ENCODE results near the gene YTHDF2.

YTHDF2 gene

DNA sequence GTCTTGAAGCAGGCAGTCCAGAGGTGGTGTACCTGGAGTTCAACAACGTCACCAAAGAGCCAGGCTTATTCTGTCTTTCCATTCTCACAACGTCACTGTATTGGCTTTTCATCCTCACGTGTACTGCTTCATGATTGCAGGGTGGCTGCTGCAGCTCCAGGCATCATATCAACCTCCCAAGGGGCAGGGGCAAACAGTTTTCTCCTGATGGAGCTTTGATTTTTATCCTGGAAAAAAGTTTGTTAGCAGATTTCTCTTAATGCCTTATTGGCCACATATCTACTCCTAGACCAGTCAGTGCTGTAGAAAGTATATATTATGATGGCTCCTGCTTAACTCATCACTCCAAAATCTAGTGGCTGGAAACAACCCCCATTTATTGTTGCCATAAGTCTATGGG is 66.9 kb downstream of the YTHDF2 start:
- DNase-seq: no peak

DNA sequence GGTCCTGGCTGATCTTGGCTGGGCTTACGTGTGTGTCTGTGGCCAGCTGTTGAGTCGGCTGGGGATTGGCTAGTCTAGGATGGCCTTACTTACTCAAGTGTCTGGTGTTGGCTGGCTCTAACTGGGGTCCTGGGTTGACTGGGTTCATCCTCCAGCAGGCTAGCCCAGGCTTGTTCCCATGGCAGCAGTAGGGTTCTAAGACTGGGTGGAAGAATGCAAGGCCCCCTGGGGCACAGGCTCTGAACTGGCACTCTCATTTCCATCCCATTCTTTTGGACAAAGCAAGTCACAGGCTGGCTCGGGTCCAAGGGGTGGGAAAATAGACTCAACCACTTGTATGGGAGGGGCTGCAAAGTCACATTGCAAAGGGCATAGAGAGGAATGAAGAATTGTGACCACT is 67.3 kb downstream of the YTHDF2 start:
- DNase-seq: no peak

DNA sequence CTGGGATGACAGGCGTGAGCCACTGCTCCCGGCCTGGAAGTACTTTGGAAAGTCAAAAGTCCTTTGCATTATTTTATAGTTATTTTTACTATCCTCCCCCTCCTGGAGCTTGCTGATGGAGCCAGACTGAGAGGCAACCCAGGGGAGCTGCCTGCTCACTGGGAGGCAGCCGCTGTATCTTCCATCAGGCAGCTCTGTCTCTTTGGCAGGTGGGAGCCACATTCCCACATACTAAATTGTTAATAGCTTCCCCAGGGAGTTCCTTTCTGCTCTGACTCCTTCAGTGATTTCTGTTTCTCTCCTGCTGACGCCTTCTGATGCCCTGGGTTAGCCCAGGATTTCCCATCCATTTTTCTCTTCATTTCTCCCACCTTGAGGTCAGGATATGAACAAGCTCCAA is 70.3 kb downstream of the YTHDF2 start:
- DNase-seq: no peak

DNA sequence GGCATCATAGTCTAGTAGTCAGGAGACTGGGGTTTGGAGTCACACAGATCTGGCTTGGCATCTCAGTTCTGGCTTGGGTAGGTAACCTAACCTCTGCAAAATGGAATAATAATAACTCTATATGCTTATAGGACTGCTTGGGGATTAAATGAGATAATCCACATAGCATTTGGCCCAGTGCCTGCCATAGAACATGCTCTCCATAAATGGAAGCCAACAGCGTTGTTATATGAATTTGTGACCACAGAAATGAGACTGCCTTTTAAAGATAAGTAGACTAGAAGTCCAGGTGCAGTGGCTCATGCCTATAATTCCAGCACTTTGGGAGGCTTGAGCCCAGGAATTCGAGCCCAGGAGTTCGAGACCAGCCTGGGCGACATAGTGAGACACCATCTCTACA is 71.2 kb downstream of the YTHDF2 start:
- no peak for DNase-seq

DNA sequence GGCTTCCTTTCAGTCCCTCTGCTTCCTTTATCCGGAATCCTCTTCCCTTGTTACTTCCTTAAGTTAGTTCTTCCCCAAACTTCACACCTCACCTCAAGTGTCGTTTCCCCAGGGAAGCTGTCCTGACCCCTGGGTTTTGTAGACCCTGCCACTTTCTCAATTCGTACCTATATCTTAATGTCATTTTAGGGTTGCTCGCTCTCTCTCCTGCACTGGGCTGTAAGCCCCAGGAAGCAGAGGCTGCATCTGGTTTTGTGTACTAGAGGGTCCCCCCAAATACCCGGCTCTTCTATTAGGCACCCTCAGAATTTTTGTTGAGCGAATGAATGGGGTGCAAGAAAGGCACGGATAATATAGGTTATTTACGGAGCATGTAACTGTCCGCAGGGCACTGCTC is 74.6 kb downstream of the YTHDF2 start:
- DNase-seq: no peak

DNA sequence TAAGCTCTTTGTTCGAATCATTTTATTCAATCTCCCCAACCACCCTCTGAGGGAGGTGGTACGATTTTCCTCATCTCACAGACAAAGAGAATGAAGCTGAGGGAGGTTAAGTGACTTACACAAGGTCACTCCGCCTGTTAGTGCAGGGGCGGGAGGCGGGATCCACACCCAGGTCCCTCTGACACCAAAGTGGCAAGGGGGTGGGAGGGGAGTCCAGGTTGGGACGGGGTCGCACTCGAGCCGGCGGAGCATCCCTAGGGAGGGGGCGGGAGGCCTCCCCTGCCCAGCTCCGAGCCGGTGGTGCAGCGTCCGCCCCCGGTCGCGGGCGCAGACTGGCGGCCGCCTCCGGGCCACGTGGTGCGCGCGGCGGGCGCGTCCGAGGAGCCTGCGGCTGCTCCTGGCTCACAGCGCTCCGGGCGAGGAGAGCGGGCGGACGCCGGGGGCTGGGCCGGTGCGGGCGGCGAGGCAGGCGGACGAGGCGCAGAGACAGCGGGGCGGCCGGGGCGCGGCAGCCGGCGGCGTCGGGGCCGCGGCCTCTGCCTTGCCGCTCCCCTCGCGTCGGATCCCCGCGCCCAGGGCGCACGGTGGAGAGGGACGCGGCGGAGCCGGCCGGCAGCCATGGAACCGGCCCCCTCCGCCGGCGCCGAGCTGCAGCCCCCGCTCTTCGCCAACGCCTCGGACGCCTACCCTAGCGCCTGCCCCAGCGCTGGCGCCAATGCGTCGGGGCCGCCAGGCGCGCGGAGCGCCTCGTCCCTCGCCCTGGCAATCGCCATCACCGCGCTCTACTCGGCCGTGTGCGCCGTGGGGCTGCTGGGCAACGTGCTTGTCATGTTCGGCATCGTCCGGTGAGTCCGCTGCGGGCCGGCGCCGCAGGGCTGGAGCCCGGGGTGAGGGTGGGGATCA is 75.3 kb downstream of the YTHDF2 start, which contains the start of gene OPRD1:
Gene OPRD1 (plus strand): TSS at position 405 of the 903 bp plus-strand sequence. CDS start 214 bp downstream, at position 619.
- no peak for DNase-seq

DNA sequence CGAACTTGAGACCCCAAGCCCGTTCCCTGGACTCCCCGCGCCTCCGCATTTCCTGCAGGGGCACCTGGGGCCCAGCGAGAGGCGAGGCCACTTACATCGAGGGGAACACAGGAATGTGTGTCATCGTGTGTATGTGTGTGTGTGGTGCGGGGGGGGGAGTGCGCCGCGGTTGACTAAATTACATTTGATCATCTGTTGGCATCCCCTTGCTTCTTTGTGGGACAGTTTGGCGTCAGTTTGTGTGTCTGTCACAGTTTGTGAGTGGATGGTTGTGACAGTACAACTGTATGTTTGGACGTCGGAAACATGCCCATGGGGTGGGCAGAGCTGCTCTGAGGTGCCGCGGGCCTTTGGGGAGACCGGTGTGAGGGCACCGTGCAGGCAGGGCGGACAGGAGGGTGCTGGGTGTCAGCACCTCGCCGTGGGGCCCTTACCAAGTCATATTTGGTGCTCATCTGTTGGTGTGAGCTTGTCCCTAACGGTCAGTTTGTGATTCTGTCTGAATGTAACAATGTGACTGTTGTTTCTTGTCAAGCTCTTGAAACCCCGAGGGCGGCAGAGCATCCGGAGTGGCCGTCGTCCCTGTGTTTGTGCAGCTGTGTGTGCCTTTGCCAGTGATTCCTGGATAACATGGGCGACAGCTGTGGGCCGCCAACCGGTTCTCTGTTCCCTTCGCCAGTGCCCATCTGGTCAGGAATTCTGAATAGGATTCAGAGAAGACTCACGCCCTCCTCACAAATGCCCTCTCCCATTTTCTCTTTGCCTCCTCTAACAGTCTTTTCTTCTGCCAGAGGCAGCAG is 76.1 kb downstream of the YTHDF2 start:
- no peak for DNase-seq

DNA sequence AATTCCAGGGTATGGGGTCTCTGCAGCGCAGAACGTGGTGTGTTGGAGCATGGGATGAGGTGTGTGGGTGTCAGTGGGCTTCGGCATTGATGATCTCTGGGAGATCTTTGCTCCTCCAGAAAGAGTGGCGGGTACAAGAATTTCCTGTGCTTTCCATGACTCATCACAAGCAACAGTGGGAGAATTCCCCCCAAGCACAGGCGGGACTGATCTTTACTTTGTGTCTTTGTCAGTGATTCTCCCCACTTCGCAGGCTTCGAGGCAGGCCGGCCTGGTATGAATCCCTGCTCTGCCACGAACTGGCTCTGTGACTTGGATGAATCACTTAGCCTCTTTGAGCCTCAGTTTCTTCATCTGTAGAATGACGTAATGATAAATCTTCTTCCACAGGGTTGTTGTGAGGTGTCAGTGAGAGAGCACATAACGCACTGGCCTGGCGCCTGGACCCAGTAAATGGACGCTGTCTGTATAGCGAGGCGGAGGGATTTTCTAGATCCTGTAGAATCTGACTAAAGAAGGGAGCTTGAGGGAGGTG is 77.3 kb downstream of the YTHDF2 start:
- no peak for DNase-seq

DNA sequence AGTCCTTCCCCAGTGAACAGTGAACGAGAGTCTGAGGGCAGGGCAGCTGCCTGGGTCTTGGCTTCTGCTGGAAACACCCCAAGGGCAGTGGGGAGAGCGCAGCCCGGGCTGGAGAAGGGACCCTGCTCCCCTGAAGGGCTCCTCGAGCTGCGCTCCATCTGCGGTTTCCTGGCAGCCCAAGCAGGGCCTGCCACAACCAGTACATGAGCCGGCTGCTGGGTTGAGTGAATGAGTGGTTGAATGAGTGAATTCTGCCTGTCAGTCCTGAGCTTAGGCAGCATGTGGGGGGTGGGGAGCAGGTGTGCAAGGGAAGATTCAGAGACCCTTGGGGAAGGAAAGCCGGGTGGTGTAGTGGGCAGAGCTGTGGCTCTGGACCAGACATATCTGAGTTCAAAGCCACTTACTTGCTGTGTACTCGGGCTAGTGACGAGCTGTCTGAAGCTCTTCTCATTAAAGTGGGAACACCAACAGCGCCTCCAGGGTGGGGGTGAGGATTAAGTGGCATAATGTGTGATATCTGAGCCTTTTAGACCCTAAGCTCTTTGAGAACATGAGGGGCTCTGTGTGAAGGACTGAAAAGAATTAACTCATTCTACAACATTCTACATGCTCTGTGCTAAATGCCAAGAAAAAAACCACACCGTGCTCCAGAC is 78.9 kb downstream of the YTHDF2 start:
- DNase-seq: no peak

DNA sequence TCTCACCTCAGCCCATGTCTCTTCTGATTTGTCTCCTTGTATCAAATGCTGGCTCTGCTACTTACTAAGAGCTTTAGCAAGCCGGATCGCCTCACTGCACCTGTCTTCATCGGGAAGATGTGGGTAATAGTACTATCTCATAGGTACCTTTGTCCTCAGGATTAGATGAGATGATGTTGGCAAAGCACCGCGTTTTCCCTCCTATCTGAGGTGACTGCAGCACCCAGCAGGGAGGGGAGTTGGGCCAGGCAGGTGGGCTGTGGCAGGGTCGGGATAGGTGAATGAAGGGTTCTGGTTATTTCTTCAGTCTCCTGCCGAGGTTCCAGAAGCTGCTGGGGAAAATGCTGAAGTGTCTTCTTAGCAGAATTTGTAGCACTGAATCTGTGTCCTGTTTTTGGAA is 80.4 kb downstream of the YTHDF2 start:
- no peak for DNase-seq

DNA sequence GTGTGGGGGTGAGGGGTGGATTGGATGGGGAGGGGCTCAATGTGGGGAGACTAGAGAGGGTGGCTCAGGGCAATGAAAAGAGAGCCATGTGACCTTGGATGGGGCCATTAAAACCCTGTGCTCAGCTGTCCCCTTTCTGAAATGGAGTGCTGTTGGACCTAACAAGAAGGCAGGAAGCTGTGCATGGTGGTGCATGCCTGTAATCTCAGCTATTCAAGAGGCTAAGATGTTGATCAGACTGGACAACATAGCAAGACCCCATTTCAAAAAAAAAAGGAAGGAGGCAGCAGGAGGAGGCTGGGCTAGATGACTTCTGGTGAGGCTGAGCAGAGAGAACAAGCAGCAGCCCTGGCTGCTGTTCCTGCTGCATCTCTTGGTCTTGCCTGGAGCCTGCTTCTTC is 82.3 kb downstream of the YTHDF2 start:
- DNase-seq: no peak

Measured in activated naive CD4-positive, alpha-beta T cell treated with Interleukin-2 at 50 U/mL for 16 hours (primary cell).